GM19372 (cell line): ENCODE data around the gene VAMP8.
"Not testable (repeated sequence)": the region's sequence is repeated elsewhere in the genome, so short reads cannot be mapped to it uniquely, and the experiment has no call there.

Experiments used
- ATAC-seq: cut with Tn5 transposase; IDR thresholded peaks from one replicate; pipeline ENCODE4 v1.9.1; 2021; ENCODE audit warnings: mild to moderate bottlenecking, low read depth, moderate library complexity; ENCODE audit not compliant: unreplicated experiment

The VAMP8 gene

GRCh38 chr2:85578243-85579180, 1.1 kb downstream of the VAMP8 start:
- peak; percentile 52 for ATAC-seq

GRCh38 chr2:85579266-85579935, 2.0 kb downstream of the VAMP8 start:
- ATAC-seq = no peak

GRCh38 chr2:85580206-85580605, 2.8 kb downstream of the VAMP8 start:
- no peak for ATAC-seq

- ATAC-seq = no peak
Observed at GRCh38 chr2:85582492-85582891, 5.1 kb downstream of the VAMP8 start.

GRCh38 chr2:85583667-85584353, 6.4 kb downstream of the VAMP8 start:
- ATAC-seq = peak; percentile 18

- peak; percentile 58 for ATAC-seq
Observed at GRCh38 chr2:85584354-85584856, 7.0 kb downstream of the VAMP8 start, which contains the start of gene VAMP5. Gene VAMP5, plus strand, starts transcription at chr2:85584431. Its CDS starts 60 bp downstream, at chr2:85584491.

- peak; percentile 22 for ATAC-seq
Observed at GRCh38 chr2:85584857-85585780, 7.7 kb downstream of the VAMP8 start.

GRCh38 chr2:85585781-85586105, 8.4 kb downstream of the VAMP8 start:
- ATAC-seq = no peak

- ATAC-seq = no peak
Observed at GRCh38 chr2:85588236-85588635, 10.8 kb downstream of the VAMP8 start.

- ATAC-seq = no peak
Observed at GRCh38 chr2:85588645-85589044, 11.3 kb downstream of the VAMP8 start.

GRCh38 chr2:85589181-85589580, 11.8 kb downstream of the VAMP8 start:
- no peak for ATAC-seq

- no peak for ATAC-seq
Observed at GRCh38 chr2:85589982-85590791, 12.8 kb downstream of the VAMP8 start.

GRCh38 chr2:85590950-85591349, 13.6 kb downstream of the VAMP8 start:
- no peak for ATAC-seq

- no peak for ATAC-seq
Observed at GRCh38 chr2:85591563-85591962, 14.2 kb downstream of the VAMP8 start.

GRCh38 chr2:85592299-85592698, 14.9 kb downstream of the VAMP8 start:
- not testable (repeated sequence) for ATAC-seq

GRCh38 chr2:85593023-85593422, 15.6 kb downstream of the VAMP8 start:
- no peak for ATAC-seq

GRCh38 chr2:85594715-85595300, 17.4 kb downstream of the VAMP8 start:
- no peak for ATAC-seq

GRCh38 chr2:85595301-85596025, 18.1 kb downstream of the VAMP8 start, which contains the start of gene RNF181:
Gene RNF181, plus strand, starts transcription at chr2:85595745. Its CDS starts 19 bp downstream, at chr2:85595764.
- peak; percentile 100 for ATAC-seq
